Measurements from ENCODE around the gene DPYSL3.

GRCh38 chr5:147382776-147383175 lies 127.1 kb downstream of the DPYSL3 start:
- TF ChIP-seq CTCF (IDR thresholded peaks at IDR 0.05) (no peak), EZH2 (IDR thresholded peaks at IDR 0.05) (no peak)

Data from neural progenitor cell (in vitro differentiated cells).